ENCODE data around the gene DRGX. TPM values are rescaled to one million over a fixed set of nuclear protein-coding genes. Genes with fewer than 3 reads are reported as not detected.

DRGX gene
- total and polyA plus RNA-seq, 2 of the 13 experiments (the other 11 are each of a cell fraction or from before 2014, with no cell fraction given) = not detected

DNA sequence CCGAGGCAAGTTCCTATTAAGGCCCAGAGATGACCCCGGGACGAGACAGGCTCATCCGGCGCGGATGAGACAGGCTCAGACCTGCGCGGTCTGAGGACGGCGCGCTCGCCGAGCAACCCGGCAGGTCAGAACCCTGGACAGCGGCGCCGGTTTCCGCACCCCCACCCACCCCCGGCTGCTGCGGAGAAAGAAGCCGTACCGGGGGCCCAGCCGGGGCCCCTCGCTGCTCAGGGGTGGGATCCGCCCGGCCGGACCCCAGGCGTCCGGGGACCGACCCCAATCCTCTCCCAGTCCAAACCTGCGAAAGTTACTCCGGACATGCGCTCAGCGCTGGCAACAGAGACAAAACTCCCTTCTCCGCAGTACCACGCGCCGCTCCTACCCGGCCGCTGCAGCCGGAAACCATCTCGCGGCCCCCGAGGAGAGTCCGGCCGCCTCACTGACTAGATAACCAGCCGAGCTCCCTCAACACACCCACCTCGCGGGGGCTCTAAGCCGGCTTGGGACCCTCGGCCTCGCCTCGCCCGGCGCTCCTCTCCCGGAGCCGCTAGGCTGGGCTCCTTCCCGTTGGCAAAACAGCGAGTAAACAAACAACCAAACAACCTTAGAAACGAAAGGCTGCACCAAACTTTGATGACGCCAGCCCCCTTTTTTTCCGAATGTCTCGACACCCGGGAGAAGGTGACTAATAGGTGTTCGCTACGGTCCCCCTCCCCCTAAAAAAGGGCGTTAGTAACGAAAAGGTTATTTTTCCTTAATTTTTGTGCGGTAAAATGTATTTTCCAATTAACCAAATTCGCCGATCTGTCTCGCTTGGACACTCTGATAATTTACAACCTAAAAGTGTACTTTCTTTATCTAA, 2.3 kb upstream of the DRGX start (continued):
- TF ChIP-seq MATR3 (CRISPR knock-in tag; IDR thresholded peaks at IDR 0.05) (no peak), ETV5 (CRISPR knock-in tag; IDR thresholded peaks at IDR 0.05; ENCODE audit: borderline replicate concordance) (no peak), ZNF629 (CRISPR knock-in tag; conservative IDR thresholded peaks at IDR 0.05) (no peak), ZNF431 (CRISPR knock-in tag; IDR thresholded peaks at IDR 0.05; ENCODE audit: borderline replicate concordance, low read depth) (no peak), ARNTL (CRISPR knock-in tag; IDR thresholded peaks at IDR 0.05) (no peak), SNAI1 (CRISPR knock-in tag; IDR thresholded peaks at IDR 0.05; ENCODE audit: borderline replicate concordance) (peak; percentile 46; the same call in 1 of the 2 replicates), EHMT2 (IDR thresholded peaks at IDR 0.05; ENCODE audit: borderline replicate concordance, low read depth, low read length) (peak; percentile 55; the same call in 1 of the 2 replicates), ZNF292 (CRISPR knock-in tag; IDR thresholded peaks at IDR 0.05; ENCODE audit: borderline replicate concordance, low read depth) (no peak)
- TF ChIP-seq, protein P1, sequence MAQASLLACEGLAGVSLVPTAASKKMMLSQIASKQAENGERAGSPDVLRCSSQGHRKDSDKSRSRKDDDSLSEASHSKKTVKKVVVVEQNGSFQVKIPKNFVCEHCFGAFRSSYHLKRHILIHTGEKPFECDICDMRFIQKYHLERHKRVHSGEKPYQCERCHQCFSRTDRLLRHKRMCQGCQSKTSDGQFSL (CRISPR knock-in tag; IDR thresholded peaks at IDR 0.05) = peak; percentile 88
- TF ChIP-seq, protein P2, sequence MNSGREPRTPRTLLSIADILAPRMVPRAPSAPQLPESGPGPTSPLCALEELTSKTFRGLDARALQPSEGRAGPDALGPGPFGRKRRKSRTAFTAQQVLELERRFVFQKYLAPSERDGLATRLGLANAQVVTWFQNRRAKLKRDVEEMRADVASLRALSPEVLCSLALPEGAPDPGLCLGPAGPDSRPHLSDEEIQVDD (CRISPR knock-in tag; IDR thresholded peaks at IDR 0.05; ENCODE audit: borderline replicate concordance) = no peak

Data from HepG2 (cell line).